Fibroblast of villous mesenchyme (primary cell): ENCODE data around the gene FBXL16. TPM values are rescaled to one million over a fixed set of nuclear protein-coding genes. Genes with fewer than 3 reads are reported as not detected.
A peak's percentile ranks its signal among the peaks of the same experiment; 100 is the strongest.
"Not testable (repeated sequence)": the region's sequence is repeated elsewhere in the genome, so short reads cannot be mapped to it uniquely, and the experiment has no call there.

Experiments
- DNase-seq: peaks from one replicate; pipeline ENCODE4 v3.0.0-alpha.2; 2010; ENCODE audit warnings: low read depth
- H3K4me3 ChIP-seq: 2 replicates; pipeline ENCODE4 v1.5.1; 2011; ENCODE audit warnings: low read depth, mild to moderate bottlenecking, low read length
- CTCF ChIP-seq: IDR thresholded peaks from 2 replicates; pipeline ENCODE4 v1.5.1; 2012; ENCODE audit warnings: low read depth, mild to moderate bottlenecking, low read length; ENCODE audit not compliant: insufficient read depth
- total RNA-seq: library from RNA; depleted of rRNA; stranded (reverse); fragments of >200 nt; gene quantifications from 2 replicates; pipeline ENCODE4 v1.2.3, GENCODE V29; 2012

FBXL16 gene
- total RNA-seq, 1 donor: under 0.01 TPM

- DNase-seq: no peak
- no peak for TF ChIP-seq CTCF
- no peak overlapping the region for H3K4me3 ChIP-seq
These were observed 11.8 kb downstream of the FBXL16 start for GRCh38 chr16:693766-694165.

GRCh38 chr16:693364-693763 lies 12.2 kb downstream of the FBXL16 start:
- TF ChIP-seq CTCF: no peak
- no peak for DNase-seq
- H3K4me3 ChIP-seq: no peak overlapping the region

- H3K4me3 ChIP-seq: no peak overlapping the region
- TF ChIP-seq CTCF: no peak
- DNase-seq: no peak
These were observed 13.1 kb downstream of the FBXL16 start for GRCh38 chr16:692356-693108.

- not testable (repeated sequence) for H3K4me3 ChIP-seq, DNase-seq
These were observed 14.4 kb downstream of the FBXL16 start for GRCh38 chr16:691242-691641.

GRCh38 chr16:689175-689897 lies 16.3 kb downstream of the FBXL16 start:
- no peak for TF ChIP-seq CTCF
- DNase-seq: no peak
- peak overlapping the region; percentile 90 for H3K4me3 ChIP-seq

- no peak for DNase-seq
- H3K4me3 ChIP-seq: no peak overlapping the region
- TF ChIP-seq CTCF: no peak
These were observed 18.1 kb downstream of the FBXL16 start for GRCh38 chr16:687499-687898.

GRCh38 chr16:686459-687260 lies 18.9 kb downstream of the FBXL16 start:
- H3K4me3 ChIP-seq: no peak overlapping the region
- TF ChIP-seq CTCF: no peak
- no peak for DNase-seq
